HepG2 (cell line): ENCODE results near the gene FAM111A. TPM values are rescaled to one million over a fixed set of nuclear protein-coding genes. Genes with fewer than 3 reads are reported as not detected.
A peak's percentile ranks its signal among the peaks of the same experiment; 100 is the strongest.

Source experiments
- CBX1 ChIP-seq: IDR thresholded peaks from one replicate; pipeline ENCODE4 v1.6.1; 2016; ENCODE audit warnings: antibody characterized with exemption, low read depth
- CBX5 ChIP-seq: sonication (generic); formaldehyde crosslinking; IDR thresholded peaks from 2 replicates; pipeline ENCODE4 v1.4.0; 2020; ENCODE audit warnings: missing genetic modification reagents, borderline replicate concordance
- ELF3 ChIP-seq: IDR thresholded peaks from 2 replicates; pipeline ENCODE4 v1.6.1; 2016; ENCODE audit warnings: missing genetic modification reagents, missing compliant biosample characterization
- FOXO1 ChIP-seq: sonication (generic); formaldehyde crosslinking; IDR thresholded peaks from 2 replicates; pipeline ENCODE4 v1.4.0; 2020; ENCODE audit warnings: missing genetic modification reagents
- IKZF1 ChIP-seq: fragments of 450-650 bp; IDR thresholded peaks from 2 replicates; pipeline ENCODE4 v1.7.1; 2016
- NR2C2 ChIP-seq: sonication (generic); formaldehyde crosslinking; IDR thresholded peaks from 2 replicates; pipeline ENCODE4 v1.4.0; 2020; ENCODE audit warnings: missing genetic modification reagents, mild to moderate bottlenecking, moderate library complexity, borderline replicate concordance
- PAWR ChIP-seq: sonication (generic); formaldehyde crosslinking; IDR thresholded peaks from 2 replicates; pipeline ENCODE4 v1.4.0; 2020; ENCODE audit warnings: missing genetic modification reagents, mild to moderate bottlenecking, borderline replicate concordance
- RARA ChIP-seq: IDR thresholded peaks from 2 replicates; pipeline ENCODE4 v1.6.1; 2016; ENCODE audit warnings: missing genetic modification reagents, missing compliant biosample characterization
- SOX13 ChIP-seq, 3 experiments: fragments of 450-650 bp in 1 of 3; sonication (generic) in 1 of 3; formaldehyde crosslinking in 1 of 3; IDR thresholded peaks in 2 of 3; conservative IDR thresholded peaks in 1 of 3; 2 replicates each; pipeline versions ENCODE4 v1.5.0 to v1.6.1; 2016 to 2020; ENCODE audit warnings: antibody characterized with exemption in 1 of 3, mild to moderate bottlenecking in 1 of 3, missing compliant biosample characterization in 1 of 3, missing genetic modification reagents in 1 of 3, moderate library complexity in 1 of 3
- SP4 ChIP-seq: sonication (generic); formaldehyde crosslinking; IDR thresholded peaks from 2 replicates; pipeline ENCODE4 v1.8.1; 2023; ENCODE audit warnings: mild to moderate bottlenecking, missing genetic modification reagents
- SRF ChIP-seq: IDR thresholded peaks from 2 replicates; pipeline ENCODE4 v1.6.1; 2011; ENCODE audit warnings: mild to moderate bottlenecking, low read depth, low read length, moderate library complexity
- ZFX ChIP-seq: sonication (generic); formaldehyde crosslinking; IDR thresholded peaks from 2 replicates; pipeline ENCODE4 v1.4.0; 2020; ENCODE audit warnings: mild to moderate bottlenecking, low read depth, missing genetic modification reagents, moderate library complexity
- ZNF558 ChIP-seq: sonication (generic); formaldehyde crosslinking; IDR thresholded peaks from 2 replicates; pipeline ENCODE4 v1.9.0; 2022; ENCODE audit warnings: mild to moderate bottlenecking, missing genetic modification reagents, borderline replicate concordance
- polyA plus RNA-seq, 8 experiments: library from polyadenylated mRNA; depleted of rRNA in 3 of 8; stranded (reverse) in 7 of 8; unstranded in 1 of 8; fragments of >200 nt; fragmentation: Illumina TruSeq in 4 of 8; extraction: Trizol in 4 of 8; gene quantifications; 2 replicates each; pipeline versions ENCODE4 v1.2.1 to v1.2.3, GENCODE V29; 2011 to 2016; ENCODE audit warnings: low read depth in 4 of 8, missing spikeins in 1 of 8, mixed read lengths in 1 of 8; ENCODE audit not compliant: insufficient read depth in 1 of 8
- total RNA-seq, 5 experiments: library from RNA; depleted of rRNA; stranded (reverse); fragments of >200 nt; fragmentation: Illumina TruSeq; extraction: Trizol; gene quantifications; 2 replicates each; pipeline ENCODE4 v1.2.3, GENCODE V29; 2016; ENCODE audit warnings: low read depth in 1 of 5
- TF ChIP-seq, protein P1 (sequence below): sonication (generic); formaldehyde crosslinking; IDR thresholded peaks from 2 replicates; pipeline ENCODE4 v1.4.0; 2020; ENCODE audit warnings: missing genetic modification reagents, borderline replicate concordance
- TF ChIP-seq, protein P2 (sequence below): sonication (generic); formaldehyde crosslinking; IDR thresholded peaks from 2 replicates; pipeline ENCODE4 v1.5.0; 2020; ENCODE audit warnings: mild to moderate bottlenecking, missing genetic modification reagents, borderline replicate concordance
- TF ChIP-seq, protein P3 (sequence below): sonication (generic); formaldehyde crosslinking; IDR thresholded peaks from 2 replicates; pipeline ENCODE4 v1.5.0; 2020; ENCODE audit warnings: mild to moderate bottlenecking, missing genetic modification reagents
- TF ChIP-seq, protein P4 (sequence below): sonication (generic); formaldehyde crosslinking; IDR thresholded peaks from 2 replicates; pipeline ENCODE4 v1.4.0; 2020; ENCODE audit warnings: missing genetic modification reagents
- TF ChIP-seq, protein P5 (sequence below): sonication (generic); formaldehyde crosslinking; conservative IDR thresholded peaks from 2 replicates; pipeline ENCODE4 v1.8.1; 2023; ENCODE audit warnings: missing genetic modification reagents

FAM111A gene
- total and polyA plus RNA-seq, 2 of the 13 experiments (the other 11 are each of a cell fraction or from before 2014, with no cell fraction given): 3.2 to 13.5 TPM

DNA sequence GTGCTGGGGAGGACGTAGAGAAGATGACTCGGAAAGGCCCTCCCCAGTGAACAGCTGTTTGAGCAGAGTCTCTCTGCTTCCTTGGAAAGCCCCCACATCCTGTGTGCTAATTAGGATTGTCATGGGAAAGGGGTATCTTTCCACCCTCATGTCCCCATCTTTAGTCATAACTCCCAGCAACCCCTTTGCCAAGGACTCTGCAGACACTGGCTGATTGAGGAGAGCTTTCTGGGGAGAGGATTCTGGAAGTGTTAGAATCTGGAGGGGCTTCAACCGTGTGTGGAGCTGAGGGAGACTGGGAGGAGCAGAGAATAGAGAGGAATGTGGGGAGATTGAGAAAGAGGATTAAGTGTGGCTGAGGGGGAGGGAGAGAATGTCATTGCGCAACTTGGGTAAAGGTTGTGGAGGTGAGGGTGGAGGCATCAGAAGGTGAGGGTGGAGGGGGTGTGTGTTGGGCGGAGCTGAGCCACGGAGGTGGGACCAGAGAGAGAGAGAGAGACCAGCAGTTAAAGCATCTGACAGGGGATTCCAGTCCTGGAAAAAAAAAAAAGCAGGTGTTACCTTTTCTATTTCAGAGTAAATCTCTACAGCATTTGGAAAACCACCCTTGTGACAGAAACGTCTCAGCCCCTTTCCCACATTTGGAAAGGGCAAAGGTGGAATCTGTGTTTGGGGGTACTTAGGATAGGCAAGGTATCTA lies 31.5 kb downstream of the FAM111A start (continued):
- TF ChIP-seq ZNF558 (CRISPR knock-in tag): no peak
- TF ChIP-seq FOXO1 (CRISPR knock-in tag): no peak
- TF ChIP-seq CBX1: no peak
- peak; percentile 73; the same call in 1 of the 2 replicates for TF ChIP-seq CBX5 (CRISPR knock-in tag)
- TF ChIP-seq, protein P1, sequence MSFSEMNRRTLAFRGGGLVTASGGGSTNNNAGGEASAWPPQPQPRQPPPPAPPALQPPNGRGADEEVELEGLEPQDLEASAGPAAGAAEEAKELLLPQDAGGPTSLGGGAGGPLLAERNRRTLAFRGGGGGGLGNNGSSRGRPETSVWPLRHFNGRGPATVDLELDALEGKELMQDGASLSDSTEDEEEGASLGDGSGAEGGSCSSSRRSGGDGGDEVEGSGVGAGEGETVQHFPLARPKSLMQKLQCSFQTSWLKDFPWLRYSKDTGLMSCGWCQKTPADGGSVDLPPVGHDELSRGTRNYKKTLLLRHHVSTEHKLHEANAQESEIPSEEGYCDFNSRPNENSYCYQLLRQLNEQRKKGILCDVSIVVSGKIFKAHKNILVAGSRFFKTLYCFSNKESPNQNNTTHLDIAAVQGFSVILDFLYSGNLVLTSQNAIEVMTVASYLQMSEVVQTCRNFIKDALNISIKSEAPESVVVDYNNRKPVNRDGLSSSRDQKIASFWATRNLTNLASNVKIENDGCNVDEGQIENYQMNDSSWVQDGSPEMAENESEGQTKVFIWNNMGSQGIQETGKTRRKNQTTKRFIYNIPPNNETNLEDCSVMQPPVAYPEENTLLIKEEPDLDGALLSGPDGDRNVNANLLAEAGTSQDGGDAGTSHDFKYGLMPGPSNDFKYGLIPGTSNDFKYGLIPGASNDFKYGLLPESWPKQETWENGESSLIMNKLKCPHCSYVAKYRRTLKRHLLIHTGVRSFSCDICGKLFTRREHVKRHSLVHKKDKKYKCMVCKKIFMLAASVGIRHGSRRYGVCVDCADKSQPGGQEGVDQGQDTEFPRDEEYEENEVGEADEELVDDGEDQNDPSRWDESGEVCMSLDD (CRISPR knock-in tag): no peak
- TF ChIP-seq, protein P2, sequence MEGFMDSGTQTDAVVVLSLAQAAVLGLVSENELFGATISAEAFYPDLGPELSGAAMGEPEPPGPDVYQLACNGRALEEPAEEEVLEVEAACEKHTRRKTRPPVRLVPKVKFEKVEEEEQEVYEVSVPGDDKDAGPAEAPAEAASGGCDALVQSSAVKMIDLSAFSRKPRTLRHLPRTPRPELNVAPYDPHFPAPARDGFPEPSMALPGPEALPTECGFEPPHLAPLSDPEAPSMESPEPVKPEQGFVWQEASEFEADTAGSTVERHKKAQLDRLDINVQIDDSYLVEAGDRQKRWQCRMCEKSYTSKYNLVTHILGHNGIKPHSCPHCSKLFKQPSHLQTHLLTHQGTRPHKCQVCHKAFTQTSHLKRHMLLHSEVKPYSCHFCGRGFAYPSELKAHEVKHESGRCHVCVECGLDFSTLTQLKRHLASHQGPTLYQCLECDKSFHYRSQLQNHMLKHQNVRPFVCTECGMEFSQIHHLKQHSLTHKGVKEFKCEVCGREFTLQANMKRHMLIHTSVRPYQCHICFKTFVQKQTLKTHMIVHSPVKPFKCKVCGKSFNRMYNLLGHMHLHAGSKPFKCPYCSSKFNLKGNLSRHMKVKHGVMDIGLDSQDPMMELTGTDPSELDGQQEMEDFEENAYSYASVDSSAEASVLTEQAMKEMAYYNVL (CRISPR knock-in tag): no peak
- TF ChIP-seq PAWR (CRISPR knock-in tag): no peak
- no peak for TF ChIP-seq IKZF1
- 0 out of 2 replicates have a peak, but pooled peaks have one; percentile 28 for TF ChIP-seq ZFX (CRISPR knock-in tag)
- no peak for TF ChIP-seq SRF
- TF ChIP-seq, protein P3, sequence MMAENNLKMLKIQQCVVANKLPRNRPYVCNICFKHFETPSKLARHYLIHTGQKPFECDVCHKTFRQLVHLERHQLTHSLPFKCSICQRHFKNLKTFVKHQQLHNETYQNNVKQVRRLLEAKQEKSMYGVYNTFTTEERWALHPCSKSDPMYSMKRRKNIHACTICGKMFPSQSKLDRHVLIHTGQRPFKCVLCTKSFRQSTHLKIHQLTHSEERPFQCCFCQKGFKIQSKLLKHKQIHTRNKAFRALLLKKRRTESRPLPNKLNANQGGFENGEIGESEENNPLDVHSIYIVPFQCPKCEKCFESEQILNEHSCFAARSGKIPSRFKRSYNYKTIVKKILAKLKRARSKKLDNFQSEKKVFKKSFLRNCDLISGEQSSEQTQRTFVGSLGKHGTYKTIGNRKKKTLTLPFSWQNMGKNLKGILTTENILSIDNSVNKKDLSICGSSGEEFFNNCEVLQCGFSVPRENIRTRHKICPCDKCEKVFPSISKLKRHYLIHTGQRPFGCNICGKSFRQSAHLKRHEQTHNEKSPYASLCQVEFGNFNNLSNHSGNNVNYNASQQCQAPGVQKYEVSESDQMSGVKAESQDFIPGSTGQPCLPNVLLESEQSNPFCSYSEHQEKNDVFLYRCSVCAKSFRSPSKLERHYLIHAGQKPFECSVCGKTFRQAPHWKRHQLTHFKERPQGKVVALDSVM (CRISPR knock-in tag): 0 out of 2 replicates have a peak, but pooled peaks have one; percentile 25
- TF ChIP-seq ELF3: 0 out of 2 replicates have a peak, but pooled peaks have one; percentile 20
- TF ChIP-seq NR2C2 (CRISPR knock-in tag): peak; percentile 36; the same call in 1 of the 2 replicates
- 0 out of 2 replicates have a peak, but pooled peaks have one; percentile 69 for TF ChIP-seq SOX13 (IDR thresholded peaks at IDR 0.05)
- TF ChIP-seq SOX13 (CRISPR knock-in tag; conservative IDR thresholded peaks at IDR 0.05 in 1 of 2, IDR thresholded peaks at IDR 0.05 in 1 of 2): peak in 1 of 2 experiments; percentile 83; a peak in 2 of 4 replicates
- 0 out of 2 replicates have a peak, but pooled peaks have one; percentile 19 for TF ChIP-seq SP4
- TF ChIP-seq, protein P4, sequence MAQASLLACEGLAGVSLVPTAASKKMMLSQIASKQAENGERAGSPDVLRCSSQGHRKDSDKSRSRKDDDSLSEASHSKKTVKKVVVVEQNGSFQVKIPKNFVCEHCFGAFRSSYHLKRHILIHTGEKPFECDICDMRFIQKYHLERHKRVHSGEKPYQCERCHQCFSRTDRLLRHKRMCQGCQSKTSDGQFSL (CRISPR knock-in tag): no peak
- TF ChIP-seq, protein P5, sequence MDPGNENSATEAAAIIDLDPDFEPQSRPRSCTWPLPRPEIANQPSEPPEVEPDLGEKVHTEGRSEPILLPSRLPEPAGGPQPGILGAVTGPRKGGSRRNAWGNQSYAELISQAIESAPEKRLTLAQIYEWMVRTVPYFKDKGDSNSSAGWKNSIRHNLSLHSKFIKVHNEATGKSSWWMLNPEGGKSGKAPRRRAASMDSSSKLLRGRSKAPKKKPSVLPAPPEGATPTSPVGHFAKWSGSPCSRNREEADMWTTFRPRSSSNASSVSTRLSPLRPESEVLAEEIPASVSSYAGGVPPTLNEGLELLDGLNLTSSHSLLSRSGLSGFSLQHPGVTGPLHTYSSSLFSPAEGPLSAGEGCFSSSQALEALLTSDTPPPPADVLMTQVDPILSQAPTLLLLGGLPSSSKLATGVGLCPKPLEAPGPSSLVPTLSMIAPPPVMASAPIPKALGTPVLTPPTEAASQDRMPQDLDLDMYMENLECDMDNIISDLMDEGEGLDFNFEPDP: no peak
- peak; percentile 86 for TF ChIP-seq RARA (CRISPR knock-in tag)
